HL-60 (cell line): ENCODE measurements around the gene GP1BB.

Source experiments
- GABPA ChIP-seq: IDR thresholded peaks from 2 replicates; pipeline ENCODE4 v1.6.1; 2012; ENCODE audit warnings: low read depth
- POLR2AphosphoS5 ChIP-seq: IDR thresholded peaks from 2 replicates; pipeline ENCODE4 v1.6.1; 2012; ENCODE audit warnings: low read depth
- REST ChIP-seq: IDR thresholded peaks from 2 replicates; pipeline ENCODE4 v1.6.1; 2012; ENCODE audit warnings: low read depth; ENCODE audit not compliant: insufficient replicate concordance
- SPI1 ChIP-seq: IDR thresholded peaks from 2 replicates; pipeline ENCODE4 v1.6.1; 2012; ENCODE audit warnings: low read depth, mild to moderate bottlenecking, borderline replicate concordance
- TF ChIP-seq, protein P1 (sequence below): IDR thresholded peaks from one replicate; pipeline ENCODE4 v1.5.1; 2011; ENCODE audit warnings: low read length, control low read depth, inconsistent platforms; ENCODE audit not compliant: insufficient read depth

- TF ChIP-seq, protein P1, sequence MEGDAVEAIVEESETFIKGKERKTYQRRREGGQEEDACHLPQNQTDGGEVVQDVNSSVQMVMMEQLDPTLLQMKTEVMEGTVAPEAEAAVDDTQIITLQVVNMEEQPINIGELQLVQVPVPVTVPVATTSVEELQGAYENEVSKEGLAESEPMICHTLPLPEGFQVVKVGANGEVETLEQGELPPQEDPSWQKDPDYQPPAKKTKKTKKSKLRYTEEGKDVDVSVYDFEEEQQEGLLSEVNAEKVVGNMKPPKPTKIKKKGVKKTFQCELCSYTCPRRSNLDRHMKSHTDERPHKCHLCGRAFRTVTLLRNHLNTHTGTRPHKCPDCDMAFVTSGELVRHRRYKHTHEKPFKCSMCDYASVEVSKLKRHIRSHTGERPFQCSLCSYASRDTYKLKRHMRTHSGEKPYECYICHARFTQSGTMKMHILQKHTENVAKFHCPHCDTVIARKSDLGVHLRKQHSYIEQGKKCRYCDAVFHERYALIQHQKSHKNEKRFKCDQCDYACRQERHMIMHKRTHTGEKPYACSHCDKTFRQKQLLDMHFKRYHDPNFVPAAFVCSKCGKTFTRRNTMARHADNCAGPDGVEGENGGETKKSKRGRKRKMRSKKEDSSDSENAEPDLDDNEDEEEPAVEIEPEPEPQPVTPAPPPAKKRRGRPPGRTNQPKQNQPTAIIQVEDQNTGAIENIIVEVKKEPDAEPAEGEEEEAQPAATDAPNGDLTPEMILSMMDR = no peak
- TF ChIP-seq POLR2AphosphoS5 (no peak), GABPA (no peak), REST (no peak), SPI1 (no peak)
Observed at GRCh38 chr22:19674129-19674928, 49.0 kb upstream of the GP1BB start.
